CD4-positive, alpha-beta T cell treated with Interleukin-10 for 1 hour (primary cell): ENCODE results near the gene SLC34A1.
"Not testable (repeated sequence)": the region's sequence is repeated elsewhere in the genome, so short reads cannot be mapped to it uniquely, and the experiment has no call there.

Experiments used
- DNase-seq: peaks from one replicate; pipeline ENCODE4 v3.0.0-alpha.2; 2020

SLC34A1 gene

GRCh38 chr5:177369645-177370440 lies 14.4 kb upstream of the SLC34A1 start:
- no peak for DNase-seq

DNA sequence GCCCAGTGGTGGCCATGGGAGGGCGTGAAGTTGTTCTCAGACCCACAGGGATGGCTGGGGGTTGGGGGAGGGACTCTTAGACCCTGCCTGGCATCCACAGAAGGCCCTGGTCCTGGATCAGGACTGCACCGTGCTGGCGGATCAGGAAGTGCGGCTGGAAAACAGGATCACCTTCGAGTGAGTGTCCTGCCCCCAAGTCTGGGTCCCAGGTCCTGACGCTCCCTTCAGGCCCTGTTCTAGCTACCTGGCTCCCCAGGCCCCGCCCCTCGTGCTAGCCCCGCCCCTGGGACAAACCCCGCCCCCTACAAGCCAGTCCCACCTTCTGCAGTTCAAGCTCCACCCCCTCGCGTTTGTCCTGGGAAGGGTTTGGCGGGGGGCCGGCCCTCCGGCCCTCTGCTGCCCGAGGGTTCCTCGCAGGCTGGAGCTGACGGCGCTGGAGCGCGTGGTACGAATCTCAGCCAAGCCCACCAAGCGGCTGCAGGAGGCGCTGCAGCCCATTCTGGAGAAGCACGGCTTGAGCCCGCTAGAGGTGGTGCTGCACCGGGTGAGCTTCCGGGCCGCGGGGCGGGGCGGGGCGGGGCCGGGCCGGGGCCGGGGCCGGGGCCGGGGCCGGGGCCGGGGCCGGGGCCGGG lies 13.6 kb upstream of the SLC34A1 start:
- peak; percentile 79 for DNase-seq

GRCh38 chr5:177371120-177372033 lies 12.9 kb upstream of the SLC34A1 start:
- no peak for DNase-seq

- peak; percentile 48 for DNase-seq
These were observed 12.0 kb upstream of the SLC34A1 start for GRCh38 chr5:177372034-177372896.

DNA sequence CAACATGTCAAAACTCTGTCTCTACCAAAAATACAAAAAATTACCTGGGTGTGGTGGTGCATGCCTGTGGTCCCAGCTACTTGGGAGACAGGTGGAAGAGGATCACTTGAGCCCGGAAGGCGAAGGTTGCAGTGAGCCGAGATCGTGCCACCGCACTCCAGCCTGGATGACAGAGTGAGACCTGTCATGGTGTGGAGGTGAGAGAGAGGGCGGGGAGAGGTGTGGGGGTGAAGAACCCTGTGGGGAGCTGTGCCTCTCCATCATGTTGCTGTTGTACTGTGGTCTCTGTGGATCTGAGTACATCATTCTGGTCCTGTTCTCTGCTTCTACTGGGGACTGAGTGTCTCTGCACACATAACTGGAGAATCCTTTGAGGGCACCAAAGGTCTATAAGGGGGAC lies 11.3 kb upstream of the SLC34A1 start:
- DNase-seq = peak; percentile 37

- no peak for DNase-seq
These were observed 10.4 kb upstream of the SLC34A1 start for GRCh38 chr5:177373806-177374205.

DNA sequence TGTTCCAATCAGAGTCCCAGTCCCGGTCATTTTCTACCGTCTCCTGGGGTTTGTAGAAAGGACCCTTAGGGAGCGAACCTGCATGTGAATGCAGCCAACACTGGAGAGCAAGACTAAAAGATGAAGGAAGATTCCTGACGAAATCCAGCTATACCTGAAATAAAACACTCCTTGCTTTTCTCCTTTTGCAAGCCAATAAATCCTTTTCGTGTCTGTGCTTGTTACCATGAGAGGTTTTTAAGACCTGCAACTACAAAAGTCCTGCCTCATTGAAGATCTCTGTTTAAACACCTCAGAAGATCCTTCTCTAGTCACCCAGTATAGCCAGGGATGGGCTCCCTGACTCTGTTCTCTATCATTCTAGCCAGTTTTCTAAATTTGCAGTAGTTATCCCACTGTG lies 10.0 kb upstream of the SLC34A1 start:
- no peak for DNase-seq

DNA sequence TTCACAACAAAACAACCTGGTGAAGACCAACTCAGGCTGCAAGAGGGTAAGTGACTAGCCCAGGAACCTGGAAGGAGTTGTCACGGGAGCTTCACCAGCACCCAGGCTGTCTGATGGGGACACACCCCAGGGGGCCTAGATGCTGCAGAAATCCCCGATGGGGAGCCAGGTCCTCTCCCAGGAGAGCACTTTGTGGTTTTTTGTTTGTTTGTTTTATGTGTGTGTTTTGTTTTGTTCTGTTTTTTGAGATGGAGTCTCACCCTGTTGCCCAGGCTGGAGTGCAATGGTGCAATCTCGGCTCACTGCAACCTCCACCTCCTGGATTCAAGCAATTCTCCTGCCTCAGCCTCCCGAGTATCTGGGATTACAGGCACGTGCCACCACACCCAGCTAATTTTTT lies 8.7 kb upstream of the SLC34A1 start:
- not testable (repeated sequence) for DNase-seq

- DNase-seq = no peak
These were observed 8.1 kb upstream of the SLC34A1 start for GRCh38 chr5:177376107-177376506.

GRCh38 chr5:177377851-177378776 lies 6.1 kb upstream of the SLC34A1 start:
- DNase-seq = no peak

DNA sequence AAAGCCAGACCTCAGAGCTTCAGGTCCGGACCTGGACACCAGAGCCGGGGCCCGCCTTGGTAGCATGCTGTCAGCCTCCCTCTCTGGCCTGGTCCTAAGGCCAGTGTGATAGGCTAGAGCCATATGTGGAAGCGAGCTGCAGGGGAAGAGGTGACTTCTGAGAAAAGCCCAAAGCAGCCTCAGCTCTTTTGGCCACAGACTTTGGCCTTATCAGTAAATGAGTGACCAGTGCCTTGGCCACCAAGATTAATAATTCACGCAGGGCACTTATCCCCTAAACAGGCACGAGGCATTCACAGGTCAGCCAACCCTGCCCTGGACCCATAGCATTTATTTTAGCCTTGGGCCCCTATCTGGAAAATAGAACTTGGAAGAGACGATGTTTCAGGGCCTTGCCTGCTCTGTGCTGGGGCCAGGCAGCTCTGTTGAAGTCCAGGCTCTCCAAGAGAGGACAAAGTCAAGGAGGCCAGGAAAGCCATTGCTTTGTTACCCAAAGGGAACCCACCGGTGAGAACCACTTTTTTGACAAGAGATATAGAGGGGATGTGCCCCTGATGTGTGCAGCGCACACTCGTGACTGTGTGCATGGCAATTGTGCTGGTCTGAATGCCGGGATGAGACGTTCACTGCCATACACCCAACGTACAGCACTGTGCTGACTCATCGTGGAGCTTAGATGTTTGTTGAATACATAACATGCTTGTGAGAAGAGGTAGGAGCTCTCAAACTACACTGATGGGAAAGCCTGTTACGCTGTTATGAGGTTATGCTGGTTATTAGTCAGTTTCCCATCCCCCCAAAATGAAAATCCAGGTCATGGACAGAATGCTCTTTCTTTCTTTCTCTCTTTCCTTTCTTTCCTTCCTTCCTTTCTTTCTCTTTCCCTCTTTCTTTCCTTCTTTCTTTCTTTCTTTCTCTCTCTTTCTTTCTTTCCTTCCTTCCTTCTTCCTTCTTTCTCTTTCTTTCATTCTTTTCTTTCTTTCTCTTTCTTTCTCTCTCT lies 5.0 kb upstream of the SLC34A1 start:
- DNase-seq = no peak

DNA sequence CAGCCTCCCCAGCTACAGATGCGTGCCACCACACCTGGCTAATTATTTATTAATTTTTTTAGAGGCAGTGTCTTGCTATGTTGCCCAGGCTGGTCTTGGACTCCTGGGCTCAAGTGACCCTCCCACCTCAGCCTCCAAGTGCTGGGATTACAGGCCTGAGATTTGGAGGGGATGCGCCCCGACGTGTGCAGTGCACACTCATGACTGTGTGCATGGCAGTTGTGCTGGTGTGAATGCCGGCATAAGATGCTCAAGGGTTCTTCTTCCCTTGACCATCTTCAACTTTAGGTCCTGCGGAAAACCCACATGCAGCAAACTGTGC lies 3.5 kb upstream of the SLC34A1 start:
- DNase-seq = no peak

DNA sequence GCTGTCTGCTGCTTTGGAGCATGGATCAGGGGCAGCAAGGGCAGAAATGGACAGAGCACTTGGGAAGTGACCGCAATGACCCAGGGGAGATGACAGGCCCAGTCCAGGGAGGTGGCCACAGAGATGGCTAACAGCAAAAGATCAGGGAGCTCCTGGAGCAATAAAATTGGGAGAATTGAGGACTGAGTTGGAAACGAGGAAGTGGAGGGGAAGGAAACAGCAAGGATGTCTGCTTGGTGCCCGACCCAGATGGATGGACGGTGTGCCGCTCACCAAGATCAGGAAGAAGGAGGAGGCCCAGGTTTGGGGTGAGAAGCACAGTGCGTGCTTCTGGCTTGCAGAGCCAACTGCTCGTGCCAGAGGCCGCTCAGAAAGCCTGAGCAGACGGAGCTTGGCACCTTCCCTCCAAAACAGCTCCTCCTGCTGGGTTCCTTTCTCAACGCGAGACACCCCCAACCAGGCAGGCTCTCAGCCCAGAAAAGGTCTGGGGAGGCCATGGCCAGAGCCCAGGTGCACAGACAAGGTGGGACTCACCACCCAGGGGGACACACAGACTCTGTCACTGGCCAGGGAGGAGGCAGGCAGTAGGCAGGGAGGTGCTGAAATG lies 1.7 kb upstream of the SLC34A1 start:
- peak; percentile 23 for DNase-seq

GRCh38 chr5:177383181-177383580 lies 1.1 kb upstream of the SLC34A1 start:
- DNase-seq = no peak

- DNase-seq = no peak
These were observed 1.5 kb downstream of the SLC34A1 start for GRCh38 chr5:177385720-177386119.

DNA sequence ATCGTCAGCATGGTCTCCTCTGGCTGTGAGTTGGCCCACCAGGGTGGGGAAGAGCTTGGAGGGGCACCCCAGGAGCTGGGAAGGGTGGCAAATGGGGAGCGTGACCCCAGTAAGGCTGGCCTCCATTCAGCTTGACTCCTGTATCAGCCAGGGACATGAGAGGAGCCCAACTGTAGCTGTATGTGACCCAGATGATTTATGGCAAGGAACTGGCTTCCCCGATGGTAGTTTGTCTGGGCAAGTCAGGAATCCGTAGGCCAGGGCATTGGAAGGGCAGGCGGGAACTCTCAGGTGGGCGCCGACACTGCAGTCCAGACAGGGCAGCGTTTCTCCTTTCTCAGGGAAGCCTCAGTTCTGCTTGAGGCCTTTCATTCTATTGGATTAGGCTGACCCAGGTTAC lies 2.3 kb downstream of the SLC34A1 start:
- DNase-seq = no peak

GRCh38 chr5:177387405-177387804 lies 3.2 kb downstream of the SLC34A1 start:
- no peak for DNase-seq

- no peak for DNase-seq
These were observed 4.4 kb downstream of the SLC34A1 start for GRCh38 chr5:177388521-177389052.
